ENCODE results near the gene CARM1. TPM values are rescaled to one million over a fixed set of nuclear protein-coding genes. Genes with fewer than 3 reads are reported as not detected.

Gene CARM1
- total and polyA plus RNA-seq, 2 donors (not counting 3 experiments of a cell fraction or from before 2014, with no cell fraction given), result 65.6 to 70.8 TPM

DNA sequence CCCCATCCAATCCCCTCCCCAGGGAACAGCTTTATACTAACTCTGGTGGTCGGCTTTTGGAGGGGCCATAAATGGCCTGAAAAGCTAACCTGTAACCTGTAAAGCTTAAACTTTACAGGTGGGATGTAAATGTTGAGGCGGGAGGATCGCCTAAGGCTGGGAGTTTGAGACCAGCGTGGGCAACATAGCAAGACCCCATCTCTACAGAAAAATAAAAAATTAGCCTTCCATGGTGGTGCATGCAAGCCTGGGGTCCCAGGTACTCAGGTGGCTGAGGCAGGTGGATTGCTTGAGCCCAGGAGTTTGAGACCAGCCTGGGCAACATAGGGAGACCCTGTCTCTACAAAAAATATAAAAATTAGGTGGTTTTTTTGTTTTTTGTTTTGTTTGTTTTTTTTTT lies 18.5 kb downstream of the CARM1 start:
- H3K27ac ChIP-seq (ENCODE audit: insufficient read depth, low read depth, low read length), result no peak overlapping the region
- H3K9me1 ChIP-seq (replicated peaks; ENCODE audit: control insufficient read depth, extremely low read depth, insufficient read depth, low read length), result no peaks in the 10 kb centered on the region
- peaks cover 21% of the 10 kb centered on the region for H3K79me2 ChIP-seq (ENCODE audit: control insufficient read depth, insufficient read depth, low read length)
- H3K4me3 ChIP-seq (replicated peaks in 1 of 3; ENCODE audit: insufficient read depth in 1 of 3, low read depth in 1 of 3, low read length in 3 of 3), result no peak overlapping the region
- no peaks in the 10 kb centered on the region for H3K27me3 ChIP-seq (ENCODE audit: control insufficient read depth in 2 of 2, insufficient read depth in 2 of 2, low read length in 2 of 2)
- intact Hi-C loops (cut with micrococcal nuclease), result no loop called here
- H3K4me1 ChIP-seq (ENCODE audit: control insufficient read depth, extremely low read depth, insufficient read depth, low read length), result no peaks in the 10 kb centered on the region
- ChIA-PET POLR2A (no interaction called here), CTCF (interaction anchor here (1.0 to 3.6 kb wide), 4 partner anchors 10 to 26 kb away, joined by 3 to 13 read pairs (median 8); partner anchors contain the start of gene CARM1)
- BruUV-seq (replicated peaks), result no TSS peak
- TF ChIP-seq, protein P1, sequence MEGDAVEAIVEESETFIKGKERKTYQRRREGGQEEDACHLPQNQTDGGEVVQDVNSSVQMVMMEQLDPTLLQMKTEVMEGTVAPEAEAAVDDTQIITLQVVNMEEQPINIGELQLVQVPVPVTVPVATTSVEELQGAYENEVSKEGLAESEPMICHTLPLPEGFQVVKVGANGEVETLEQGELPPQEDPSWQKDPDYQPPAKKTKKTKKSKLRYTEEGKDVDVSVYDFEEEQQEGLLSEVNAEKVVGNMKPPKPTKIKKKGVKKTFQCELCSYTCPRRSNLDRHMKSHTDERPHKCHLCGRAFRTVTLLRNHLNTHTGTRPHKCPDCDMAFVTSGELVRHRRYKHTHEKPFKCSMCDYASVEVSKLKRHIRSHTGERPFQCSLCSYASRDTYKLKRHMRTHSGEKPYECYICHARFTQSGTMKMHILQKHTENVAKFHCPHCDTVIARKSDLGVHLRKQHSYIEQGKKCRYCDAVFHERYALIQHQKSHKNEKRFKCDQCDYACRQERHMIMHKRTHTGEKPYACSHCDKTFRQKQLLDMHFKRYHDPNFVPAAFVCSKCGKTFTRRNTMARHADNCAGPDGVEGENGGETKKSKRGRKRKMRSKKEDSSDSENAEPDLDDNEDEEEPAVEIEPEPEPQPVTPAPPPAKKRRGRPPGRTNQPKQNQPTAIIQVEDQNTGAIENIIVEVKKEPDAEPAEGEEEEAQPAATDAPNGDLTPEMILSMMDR (IDR thresholded peaks at IDR 0.05; ENCODE audit: extremely low read depth in 1 of 2, insufficient read depth in 1 of 2, low read depth in 1 of 2, low read length in 2 of 2), result no peak
- TF ChIP-seq EZH2 (IDR thresholded peaks at IDR 0.05; ENCODE audit: borderline replicate concordance, low read depth, low read length, severe bottlenecking) (no peak), FOS (IDR thresholded peaks at IDR 0.05; ENCODE audit: borderline replicate concordance, insufficient read depth, low read length) (no peak), POLR2A (IDR thresholded peaks at IDR 0.05; ENCODE audit: low read depth, low read length) (no peak), POLR2AphosphoS5 (IDR thresholded peaks at IDR 0.05; ENCODE audit: insufficient read depth, low read depth, low read length) (no peak), GATA2 (IDR thresholded peaks at IDR 0.05; ENCODE audit: insufficient read depth, insufficient read length, low read depth, low read length) (no peak), MYC (IDR thresholded peaks at IDR 0.05; ENCODE audit: low read depth, low read length) (no peak), JUN (IDR thresholded peaks at IDR 0.05; ENCODE audit: borderline replicate concordance, insufficient read depth, insufficient read length, low read depth) (no peak)
- TF ChIP-seq, protein P2, sequence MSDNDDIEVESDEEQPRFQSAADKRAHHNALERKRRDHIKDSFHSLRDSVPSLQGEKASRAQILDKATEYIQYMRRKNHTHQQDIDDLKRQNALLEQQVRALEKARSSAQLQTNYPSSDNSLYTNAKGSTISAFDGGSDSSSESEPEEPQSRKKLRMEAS (IDR thresholded peaks at IDR 0.05; ENCODE audit: insufficient read depth, insufficient read length), result no peak
- H3K9me3 ChIP-seq (replicated peaks; ENCODE audit: control insufficient read depth, insufficient read depth, low read length), result no peaks in the 10 kb centered on the region
- no peaks in the 10 kb centered on the region for H3K36me3 ChIP-seq (ENCODE audit: control insufficient read depth in 2 of 2, extremely low read depth in 1 of 2, insufficient read depth in 2 of 2, low read length in 2 of 2)
- H4K20me1 ChIP-seq (replicated peaks; ENCODE audit: control insufficient read depth, extremely low read depth, insufficient read depth, low read length), result no peaks in the 10 kb centered on the region
- DNase-seq (ENCODE audit: low read depth, low spot score), result no peak
- no peak overlapping the region for H3K4me2 ChIP-seq (ENCODE audit: insufficient read depth, low read length)
- FAIRE-seq, result no peak
- dilution Hi-C loops (cut with MboI; ENCODE audit: extremely low pct_ligation_motif_present, low sequenced_read_pairs), result no loop called here
- H3K9ac ChIP-seq (replicated peaks; ENCODE audit: extremely low read depth, insufficient read depth, low read length), result no peak overlapping the region
- no peak overlapping the region for H2AFZ ChIP-seq (ENCODE audit: low read depth, low read length)
